ENCODE results near the gene FAM20B. TPM values are rescaled to one million over a fixed set of nuclear protein-coding genes. Genes with fewer than 3 reads are reported as not detected.

Gene FAM20B
- total RNA-seq, 1 experiment from 2014 or later, result 66.6 TPM

DNA sequence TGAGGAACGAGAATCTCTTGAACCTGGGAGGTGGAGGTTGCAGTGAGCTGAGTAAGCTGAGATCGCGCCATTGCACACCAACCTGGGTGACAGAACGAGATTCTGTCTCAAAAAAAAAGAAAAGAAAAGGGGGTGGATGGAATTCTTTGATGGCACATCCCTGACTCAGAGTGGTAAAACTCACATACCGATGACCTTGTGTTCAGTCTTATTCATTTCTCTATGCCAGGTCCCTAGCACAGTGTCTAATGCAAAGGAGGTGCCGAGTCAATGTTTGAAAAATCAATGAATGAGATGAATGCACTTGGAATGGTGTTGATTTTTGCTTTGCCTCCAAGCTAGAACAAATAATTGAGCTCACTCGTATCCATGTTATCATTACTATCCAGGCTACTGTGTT is 18.5 kb upstream of the FAM20B start:
- Mint-ChIP-seq H3K36me3 (ENCODE audit: insufficient read depth, unreplicated experiment) (peaks cover 3% of the 10 kb centered on the region), H3K4me1 (ENCODE audit: low read depth, unreplicated experiment) (peaks cover 18% of the 10 kb centered on the region), H3K9me3 (ENCODE audit: low read depth, unreplicated experiment) (no peaks in the 10 kb centered on the region), H3K27me3 (ENCODE audit: unreplicated experiment) (no peaks in the 10 kb centered on the region), H3K4me3 (ENCODE audit: low read depth, unreplicated experiment) (no peak overlapping the region), H3K27ac (ENCODE audit: unreplicated experiment) (no peak overlapping the region)
- CTCF ChIA-PET, result interaction anchor here (1.0 to 1.5 kb wide), 3 partner anchors 9 to 470 kb away, joined by 3 to 7 read pairs (median 4); no protein-coding TSS in a partner anchor
- intact Hi-C loops (cut with micrococcal nuclease; ENCODE audit: unreplicated experiment), result no loop called here
- BruUV-seq (replicated peaks), result no TSS peak
- DNase-seq, result no peak
- TF ChIP-seq, protein P1, sequence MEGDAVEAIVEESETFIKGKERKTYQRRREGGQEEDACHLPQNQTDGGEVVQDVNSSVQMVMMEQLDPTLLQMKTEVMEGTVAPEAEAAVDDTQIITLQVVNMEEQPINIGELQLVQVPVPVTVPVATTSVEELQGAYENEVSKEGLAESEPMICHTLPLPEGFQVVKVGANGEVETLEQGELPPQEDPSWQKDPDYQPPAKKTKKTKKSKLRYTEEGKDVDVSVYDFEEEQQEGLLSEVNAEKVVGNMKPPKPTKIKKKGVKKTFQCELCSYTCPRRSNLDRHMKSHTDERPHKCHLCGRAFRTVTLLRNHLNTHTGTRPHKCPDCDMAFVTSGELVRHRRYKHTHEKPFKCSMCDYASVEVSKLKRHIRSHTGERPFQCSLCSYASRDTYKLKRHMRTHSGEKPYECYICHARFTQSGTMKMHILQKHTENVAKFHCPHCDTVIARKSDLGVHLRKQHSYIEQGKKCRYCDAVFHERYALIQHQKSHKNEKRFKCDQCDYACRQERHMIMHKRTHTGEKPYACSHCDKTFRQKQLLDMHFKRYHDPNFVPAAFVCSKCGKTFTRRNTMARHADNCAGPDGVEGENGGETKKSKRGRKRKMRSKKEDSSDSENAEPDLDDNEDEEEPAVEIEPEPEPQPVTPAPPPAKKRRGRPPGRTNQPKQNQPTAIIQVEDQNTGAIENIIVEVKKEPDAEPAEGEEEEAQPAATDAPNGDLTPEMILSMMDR (IDR thresholded peaks at IDR 0.05; ENCODE audit: unreplicated experiment), result no peak

DNA sequence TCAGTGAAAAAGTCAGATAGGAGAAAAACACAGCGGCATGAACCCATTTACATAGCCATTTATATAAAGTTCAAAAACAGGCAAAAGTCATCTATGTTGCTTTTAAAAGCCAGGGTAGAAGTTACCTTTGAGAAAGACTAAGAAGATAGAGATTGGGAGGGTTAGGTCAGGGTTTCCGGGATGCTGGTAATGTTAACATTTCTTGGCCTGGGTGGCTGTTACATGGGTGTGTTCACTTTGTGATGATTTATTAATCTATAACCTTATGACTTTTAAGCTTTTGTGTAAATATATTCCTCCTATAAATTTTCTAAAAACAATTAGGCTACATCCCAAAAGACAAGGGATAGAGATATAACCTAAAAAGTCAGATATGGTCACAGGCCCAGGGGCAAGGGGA is 15.0 kb upstream of the FAM20B start:
- Mint-ChIP-seq H3K9me3 (ENCODE audit: low read depth, unreplicated experiment) (no peaks in the 10 kb centered on the region), H3K36me3 (ENCODE audit: insufficient read depth, unreplicated experiment) (no peaks in the 10 kb centered on the region), H3K4me3 (ENCODE audit: low read depth, unreplicated experiment) (no peak overlapping the region), H3K27ac (ENCODE audit: unreplicated experiment) (no peak overlapping the region), H3K27me3 (ENCODE audit: unreplicated experiment) (no peaks in the 10 kb centered on the region), H3K4me1 (ENCODE audit: low read depth, unreplicated experiment) (peaks cover 9% of the 10 kb centered on the region)
- CTCF ChIA-PET, result no interaction called here
- intact Hi-C loops (cut with micrococcal nuclease; ENCODE audit: unreplicated experiment), result no loop called here
- BruUV-seq (replicated peaks), result no TSS peak
- TF ChIP-seq, protein P1 (IDR thresholded peaks at IDR 0.05; ENCODE audit: unreplicated experiment), result no peak
- no peak for DNase-seq

DNA sequence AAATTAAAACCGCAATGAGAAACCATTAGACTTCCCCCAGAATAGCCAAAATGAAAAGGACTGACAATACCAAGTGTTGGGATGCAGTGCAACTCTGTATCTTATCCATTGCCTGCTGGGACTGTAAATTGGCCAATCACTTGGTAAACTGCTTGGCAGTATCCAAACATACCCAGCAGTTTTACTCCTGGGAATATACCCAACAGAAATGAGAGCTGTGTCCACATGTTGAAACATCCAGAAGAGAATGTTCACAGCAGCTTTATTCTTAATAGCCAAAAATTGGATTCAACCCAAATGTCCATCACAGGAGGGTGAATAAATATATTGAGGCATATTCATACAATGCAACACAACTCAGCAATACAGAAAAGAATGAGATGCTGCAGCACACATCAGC is 13.7 kb upstream of the FAM20B start:
- Mint-ChIP-seq H3K36me3 (ENCODE audit: insufficient read depth, unreplicated experiment) (no peaks in the 10 kb centered on the region), H3K4me3 (ENCODE audit: low read depth, unreplicated experiment) (no peak overlapping the region), H3K4me1 (ENCODE audit: low read depth, unreplicated experiment) (peaks cover 16% of the 10 kb centered on the region), H3K9me3 (ENCODE audit: low read depth, unreplicated experiment) (no peaks in the 10 kb centered on the region), H3K27ac (ENCODE audit: unreplicated experiment) (no peak overlapping the region), H3K27me3 (ENCODE audit: unreplicated experiment) (no peaks in the 10 kb centered on the region)
- DNase-seq, result no peak
- no TSS peak for BruUV-seq (replicated peaks)
- CTCF ChIA-PET, result no interaction called here
- TF ChIP-seq, protein P1 (IDR thresholded peaks at IDR 0.05; ENCODE audit: unreplicated experiment), result no peak
- intact Hi-C loops (cut with micrococcal nuclease; ENCODE audit: unreplicated experiment), result no loop called here

DNA sequence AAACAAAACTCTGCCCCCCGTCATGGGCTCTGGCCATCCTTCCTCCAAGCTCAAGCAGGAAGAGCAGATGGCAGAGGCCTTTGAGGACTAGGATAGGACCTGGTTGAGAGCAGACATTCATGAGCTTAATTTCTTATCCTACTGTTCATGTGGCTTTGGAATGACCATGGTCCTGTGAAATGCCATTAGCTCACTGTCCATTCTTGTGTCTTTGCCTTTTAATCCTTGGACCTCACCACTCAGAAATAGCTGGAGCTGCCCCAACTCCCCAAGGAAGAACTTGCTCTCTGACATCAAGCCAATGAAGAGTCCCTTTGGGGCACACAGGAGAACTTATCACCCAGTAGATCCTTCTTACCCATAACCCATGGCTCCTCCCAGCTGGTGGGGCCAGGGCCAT is 11.6 kb upstream of the FAM20B start:
- CTCF ChIA-PET, result interaction anchor here (1.0 to 1.2 kb wide), 2 partner anchors 9 to 53 kb away, joined by 3 read pairs; no protein-coding TSS in a partner anchor
- BruUV-seq (replicated peaks), result no TSS peak
- intact Hi-C loops (cut with micrococcal nuclease; ENCODE audit: unreplicated experiment), result no loop called here

More for the DNA sequence above, 11.6 kb upstream of the FAM20B start:
- Mint-ChIP-seq H3K9me3 (ENCODE audit: low read depth, unreplicated experiment) (no peaks in the 10 kb centered on the region), H3K36me3 (ENCODE audit: insufficient read depth, unreplicated experiment) (no peaks in the 10 kb centered on the region), H3K4me1 (ENCODE audit: low read depth, unreplicated experiment) (peaks cover 27% of the 10 kb centered on the region), H3K27me3 (ENCODE audit: unreplicated experiment) (no peaks in the 10 kb centered on the region), H3K4me3 (ENCODE audit: low read depth, unreplicated experiment) (no peak overlapping the region), H3K27ac (ENCODE audit: unreplicated experiment) (no peak overlapping the region)
- no peak for DNase-seq
- TF ChIP-seq, protein P1 (IDR thresholded peaks at IDR 0.05; ENCODE audit: unreplicated experiment), result no peak

Data from Calu3 (cell line).